Fibroblast of the aortic adventitia (primary cell): ENCODE data around the gene SRPX. TPM values are rescaled to one million over a fixed set of nuclear protein-coding genes. Genes with fewer than 3 reads are reported as not detected.
A peak's percentile ranks its signal among the peaks of the same experiment; 100 is the strongest.

Experiments used
- DNase-seq: peaks from one replicate; pipeline ENCODE4 v3.0.0-alpha.2; 2010; ENCODE audit warnings: low read depth
- H3K4me3 ChIP-seq: 2 replicates; pipeline ENCODE4 v1.5.1; 2011; ENCODE audit warnings: low read depth, mild to moderate bottlenecking, control low read depth, low read length, moderate library complexity
- CTCF ChIP-seq: IDR thresholded peaks from 2 replicates; pipeline ENCODE4 v1.5.1; 2011; ENCODE audit warnings: mild to moderate bottlenecking, low read length, control low read depth, inconsistent platforms; ENCODE audit not compliant: insufficient read depth
- total RNA-seq: library from RNA; depleted of rRNA; stranded (reverse); fragments of >200 nt; gene quantifications from 2 replicates; pipeline ENCODE4 v1.2.3, GENCODE V29; 2012; ENCODE audit warnings: low replicate concordance

Gene SRPX
- total RNA-seq, 1 donor, result 242 TPM

GRCh38 chrX:38247051-38247450 lies 26.4 kb upstream of the SRPX start:
- H3K4me3 ChIP-seq, result no peak overlapping the region
- TF ChIP-seq CTCF, result no peak
- no peak for DNase-seq

- TF ChIP-seq CTCF, result no peak
- no peak for DNase-seq
These were observed 19.9 kb upstream of the SRPX start for GRCh38 chrX:38240541-38240940.

GRCh38 chrX:38236901-38237615 lies 16.4 kb upstream of the SRPX start:
- DNase-seq, result no peak
- no peak overlapping the region for H3K4me3 ChIP-seq
- TF ChIP-seq CTCF, result no peak

More at GRCh38 chrX:38240541-38240940, 19.9 kb upstream of the SRPX start:
- H3K4me3 ChIP-seq, result no peak overlapping the region

- no peak for TF ChIP-seq CTCF
- H3K4me3 ChIP-seq, result no peak overlapping the region
- peak; percentile 96 for DNase-seq
These were observed 13.4 kb upstream of the SRPX start for GRCh38 chrX:38233891-38234667.

GRCh38 chrX:38232079-38232686 lies 11.5 kb upstream of the SRPX start:
- H3K4me3 ChIP-seq, result no peak overlapping the region
- DNase-seq, result peak; percentile 93
- no peak for TF ChIP-seq CTCF

- no peak for TF ChIP-seq CTCF
- no peak for DNase-seq
- H3K4me3 ChIP-seq, result no peak overlapping the region
These were observed 4.4 kb upstream of the SRPX start for GRCh38 chrX:38225093-38225492.
